GM12878 (cell line): ENCODE measurements around the gene VSTM4.

Experiments
- CEBPB ChIP-seq, 2 experiments: fragments of 150-350 bp in 1 of 2; IDR thresholded peaks; 2 replicates each; pipeline ENCODE4 v1.6.1; 2012 to 2014; ENCODE audit warnings: low read depth in 2 of 2, low read length in 2 of 2, borderline replicate concordance in 1 of 2, inconsistent platforms in 1 of 2
- CTCF ChIP-seq, 3 experiments: IDR thresholded peaks in 2 of 3; conservative IDR thresholded peaks in 1 of 3; 2 replicates each; pipeline ENCODE4 v1.5.1; 2011; ENCODE audit warnings: low read depth in 3 of 3, low read length in 3 of 3, mild to moderate bottlenecking in 3 of 3, control low read depth in 2 of 3, moderate library complexity in 2 of 3, inconsistent platforms in 1 of 3, mixed read lengths in 1 of 3; ENCODE audit not compliant: control insufficient read depth in 2 of 3, insufficient read depth in 1 of 3; ENCODE audit errors: extremely low read depth in 1 of 3
- GABPA ChIP-seq: IDR thresholded peaks from 2 replicates; pipeline ENCODE4 v1.6.1; 2014; ENCODE audit warnings: antibody characterized with exemption, low read depth, mild to moderate bottlenecking, inconsistent platforms
- SIN3A ChIP-seq: IDR thresholded peaks from 2 replicates; pipeline ENCODE4 v1.6.1; 2012; ENCODE audit warnings: low read depth, low read length, improper control_type of control experiment

- TF ChIP-seq SIN3A (no peak), GABPA (no peak), CEBPB (IDR thresholded peaks at IDR 0.05; ENCODE audit: borderline replicate concordance in 1 of 2, low read depth in 2 of 2, low read length in 2 of 2) (no peak), CTCF (IDR thresholded peaks at IDR 0.05 in 2 of 3, conservative IDR thresholded peaks at IDR 0.05 in 1 of 3; ENCODE audit: control insufficient read depth in 2 of 3, extremely low read depth in 1 of 3, insufficient read depth in 1 of 3, low read depth in 3 of 3, low read length in 3 of 3) (no peak)
Measured at GRCh38 chr10:49091450-49092210, 23.7 kb downstream of the VSTM4 start.
